ENCODE measurements around the gene FTCD. TPM values are rescaled to one million over a fixed set of nuclear protein-coding genes. Genes with fewer than 3 reads are reported as not detected.

The FTCD gene
- total and polyA plus RNA-seq, 8 donors: 0.25 to 6.7 (median 1.3) TPM; not detected in 3

DNA sequence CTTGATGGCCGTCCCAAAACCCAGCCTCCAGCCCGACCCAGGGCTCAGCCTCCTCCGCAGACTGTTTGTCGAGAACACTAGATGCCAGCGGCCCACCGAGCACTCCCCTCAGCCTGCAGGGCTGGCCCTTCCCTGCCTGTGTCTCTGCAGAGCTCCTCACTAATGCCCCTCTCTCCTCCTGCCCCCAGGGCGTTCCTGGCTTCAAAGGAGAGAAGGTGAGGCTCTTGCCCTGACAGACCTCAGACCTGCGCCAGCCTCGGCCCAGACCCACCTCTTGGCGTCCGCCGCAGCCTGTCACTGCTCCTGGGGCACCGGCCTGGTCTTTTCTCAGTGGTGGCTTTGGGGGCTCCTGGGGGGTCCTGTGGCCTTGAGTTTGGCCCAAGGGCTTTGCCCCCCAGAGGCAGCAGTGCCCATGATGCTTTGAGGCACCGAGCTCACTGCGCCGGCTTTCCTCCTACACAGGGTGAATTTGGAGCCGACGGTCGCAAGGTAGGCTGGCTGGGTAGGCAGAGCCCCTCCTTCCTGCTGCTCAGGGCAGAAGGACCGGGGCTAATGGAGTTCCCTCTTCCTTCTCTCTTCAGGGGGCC lies 39.1 kb downstream of the FTCD start:
- H3K27me3 ChIP-seq: no peaks in the 10 kb centered on the region
- 80 to 90% (median 88%) methylated on average over 12 to 20 of the region's 20 CpGs for WGBS, 5 donors
- H3K27ac ChIP-seq: no peak overlapping the region
- peaks cover 0 to 7% (median 3%) of the 10 kb centered on the region in 4 donors for H3K9me3 ChIP-seq
- no peak for DNase-seq
- peaks cover 76 to 96% (median 95%) of the 10 kb centered on the region in 4 donors for H3K36me3 ChIP-seq
- H3K4me3 ChIP-seq: no peak overlapping the region
- H3K4me1 ChIP-seq: peaks cover 0 to 1% (median under 1%) of the 10 kb centered on the region in 4 donors
- no peak for TF ChIP-seq POLR2AphosphoS5 (IDR thresholded peaks at IDR 0.05)
- no peak for TF ChIP-seq EP300 (IDR thresholded peaks at IDR 0.05)
- TF ChIP-seq CTCF (IDR thresholded peaks at IDR 0.05): no peak
- no peak for TF ChIP-seq POLR2A (IDR thresholded peaks at IDR 0.05)
- intact Hi-C loops (cut with DNase I; ENCODE audit: low total_unique reads): no loop called here

DNA sequence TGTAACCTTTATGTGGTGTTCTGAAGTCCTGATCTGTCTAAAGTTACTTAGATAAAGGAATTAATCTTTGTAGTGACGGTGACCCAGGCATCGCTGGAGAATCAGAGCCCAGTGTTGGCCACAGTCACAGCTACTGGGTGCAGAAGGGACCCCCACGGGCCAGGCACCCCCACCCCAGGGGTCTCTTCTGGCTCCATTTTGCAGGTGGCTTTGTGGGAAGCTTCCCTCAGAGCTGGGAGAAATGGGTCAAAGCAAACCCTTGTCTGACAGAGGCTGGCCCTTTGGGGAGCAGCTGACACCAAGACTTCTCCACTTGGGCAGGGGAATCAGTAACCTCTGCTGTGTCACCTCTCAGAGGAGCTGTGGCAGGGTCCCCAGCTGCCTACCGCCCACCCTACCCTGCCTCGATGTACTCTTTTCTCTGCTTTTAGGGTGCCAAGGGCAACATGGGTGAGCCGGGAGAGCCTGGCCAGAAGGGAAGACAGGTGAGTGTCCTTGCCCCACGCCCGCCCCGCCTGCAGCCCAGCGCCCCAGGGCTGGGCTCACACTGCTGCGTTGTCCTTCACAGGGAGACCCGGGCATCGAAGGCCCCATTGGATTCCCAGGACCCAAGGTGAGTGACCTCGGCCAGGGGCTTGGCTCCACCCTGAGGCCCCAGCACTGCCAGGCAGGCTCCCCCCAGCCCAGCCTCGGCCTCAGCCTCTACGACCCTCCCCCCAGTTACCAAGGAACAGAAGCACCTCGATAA lies 39.8 kb downstream of the FTCD start:
- H3K27ac ChIP-seq: peak overlapping the region in 1 of 5 donors; percentile 12
- 86 to 95% (median 90%) methylated on average over 15 to 17 of the region's 17 CpGs for WGBS, 5 donors

GRCh38 chr21:46114963-46115362 lies 40.4 kb downstream of the FTCD start:
- no peaks in the 10 kb centered on the region for H3K27me3 ChIP-seq
- WGBS, 5 donors: 73 to 93% (median 82%) methylated on average over 4 of the region's 4 CpGs
- peaks cover 0 to 7% (median 3%) of the 10 kb centered on the region in 4 donors for H3K9me3 ChIP-seq
- H3K36me3 ChIP-seq: peaks cover 64 to 83% (median 82%) of the 10 kb centered on the region in 4 donors
- no peak for DNase-seq
- peaks cover 3 to 14% (median 12%) of the 10 kb centered on the region in 4 donors for H3K4me1 ChIP-seq
- TF ChIP-seq CTCF (IDR thresholded peaks at IDR 0.05) (no peak), POLR2A (IDR thresholded peaks at IDR 0.05) (no peak), EP300 (IDR thresholded peaks at IDR 0.05) (no peak), POLR2AphosphoS5 (IDR thresholded peaks at IDR 0.05) (no peak)
- intact Hi-C loops (cut with DNase I; ENCODE audit: low total_unique reads): no loop called here
- H3K27ac ChIP-seq: no peak overlapping the region
- H3K4me3 ChIP-seq: no peak overlapping the region

More for the DNA sequence above, 39.8 kb downstream of the FTCD start:
- Histone ChIP-seq H3K4me1 (peaks cover under 1 to 7% (median 7%) of the 10 kb centered on the region in 4 donors), H3K36me3 (peaks cover 69 to 89% (median 88%) of the 10 kb centered on the region in 4 donors), H3K27me3 (no peaks in the 10 kb centered on the region), H3K9me3 (peaks cover 0 to 7% (median 3%) of the 10 kb centered on the region in 4 donors), H3K4me3 (no peak overlapping the region)
- TF ChIP-seq POLR2AphosphoS5 (IDR thresholded peaks at IDR 0.05) (no peak), EP300 (IDR thresholded peaks at IDR 0.05) (no peak), POLR2A (IDR thresholded peaks at IDR 0.05) (no peak), CTCF (IDR thresholded peaks at IDR 0.05) (no peak)
- no peak for DNase-seq
- intact Hi-C loops (cut with DNase I; ENCODE audit: low total_unique reads): no loop called here

DNA sequence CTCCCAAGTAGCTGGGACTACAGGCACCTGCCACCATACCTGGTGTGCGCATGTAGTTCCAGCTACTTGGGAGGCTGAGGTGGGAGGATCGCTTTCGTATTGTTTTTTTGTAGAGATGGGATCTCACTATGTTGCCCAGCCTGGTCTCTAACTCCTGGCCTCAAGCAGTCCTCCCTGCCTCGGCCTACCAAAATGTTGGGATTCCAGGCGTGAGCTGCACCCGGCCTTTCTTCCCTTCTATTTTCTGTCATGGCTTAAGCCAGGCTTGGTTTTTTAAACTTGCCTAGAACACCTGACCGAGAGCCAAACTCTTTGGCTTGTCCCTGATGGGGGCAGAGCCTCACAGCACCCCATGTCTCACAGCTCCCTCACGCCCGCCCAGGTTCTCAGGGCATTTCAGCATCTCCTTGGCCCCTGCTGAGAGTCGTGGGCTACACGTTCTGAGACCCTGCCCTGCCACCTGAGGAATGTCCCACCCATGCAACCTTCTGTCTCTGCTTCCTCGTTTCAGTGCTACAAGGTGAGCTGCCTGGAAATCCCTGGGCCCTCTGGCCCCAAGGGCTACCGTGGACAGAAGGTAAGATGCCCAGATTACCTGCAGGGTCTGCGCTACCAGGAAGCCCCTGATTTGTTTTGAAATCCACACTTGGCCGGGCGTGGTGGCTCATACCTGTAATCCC lies 41.7 kb downstream of the FTCD start:
- H3K27ac ChIP-seq: no peak overlapping the region
- peaks cover 3 to 27% (median 23%) of the 10 kb centered on the region in 4 donors for H3K4me1 ChIP-seq
- no peak overlapping the region for H3K4me3 ChIP-seq
- peak in 1 of 2 donors; percentile 16 for DNase-seq
- TF ChIP-seq POLR2AphosphoS5 (IDR thresholded peaks at IDR 0.05) (no peak), EP300 (IDR thresholded peaks at IDR 0.05) (no peak), POLR2A (IDR thresholded peaks at IDR 0.05) (no peak), CTCF (IDR thresholded peaks at IDR 0.05) (no peak)
- peaks cover 51 to 70% (median 69%) of the 10 kb centered on the region in 4 donors for H3K36me3 ChIP-seq
- 89 to 92% (median 91%) methylated on average over 14 to 16 of the region's 16 CpGs for WGBS, 5 donors
- H3K27me3 ChIP-seq: no peaks in the 10 kb centered on the region
- H3K9me3 ChIP-seq: peaks cover 0 to 7% (median 3%) of the 10 kb centered on the region in 4 donors
- intact Hi-C loops (cut with DNase I; ENCODE audit: low total_unique reads): no loop called here
